Measurements from ENCODE around the gene RUBCNL. TPM values are rescaled to one million over a fixed set of nuclear protein-coding genes. Genes with fewer than 3 reads are reported as not detected.

Gene RUBCNL
- polyA plus RNA-seq, 3 donors, result 1.5 to 14.5 (median 2.8) TPM

DNA sequence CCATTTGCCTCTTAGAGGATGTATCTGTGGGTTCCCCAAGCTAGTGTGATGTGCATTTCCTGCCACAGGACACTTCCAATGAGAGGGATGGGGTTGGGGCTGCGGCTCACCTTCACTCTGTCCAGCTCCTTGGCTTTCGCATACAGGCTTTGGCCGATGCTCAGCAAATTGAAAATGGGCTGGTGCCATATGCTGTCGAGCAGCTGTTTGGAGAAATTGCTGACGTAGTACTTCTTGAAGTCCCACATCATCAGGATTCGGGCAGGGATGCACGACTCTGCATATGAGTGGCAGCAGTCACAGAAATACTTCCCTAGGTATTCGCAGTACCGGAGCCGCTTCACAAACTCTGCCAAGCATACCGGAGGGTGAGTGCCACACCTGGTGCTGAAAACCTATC is 37.0 kb downstream of the RUBCNL start:
- no peak overlapping the region for H3K9ac ChIP-seq (ENCODE audit: insufficient read depth, low read length, poor library complexity, severe bottlenecking)
- peaks cover 32 to 35% of the 10 kb centered on the region in 2 donors for H3K4me1 ChIP-seq (ENCODE audit: control insufficient read depth in 1 of 2, insufficient read depth in 2 of 2, low read length in 2 of 2)
- no peaks in the 10 kb centered on the region for H3K27me3 ChIP-seq (ENCODE audit: control insufficient read depth in 2 of 2, insufficient read depth in 2 of 2, low read length in 2 of 2)
- H3K4me1 Mint-ChIP-seq, result peaks cover 34% of the 10 kb centered on the region
- H2AFZ ChIP-seq (ENCODE audit: insufficient read depth, low read depth, low read length, poor library complexity, severe bottlenecking), result no peak overlapping the region
- H3K27ac Mint-ChIP-seq, result no peak overlapping the region
- WGBS (ENCODE audit: insufficient coverage), result 98% methylated on average over 11 of the region's 11 CpGs
- H3K4me3 Mint-ChIP-seq, result no peak overlapping the region
- intact Hi-C loops (cut with micrococcal nuclease), result loop anchor here (5.0 to 10.0 kb wide), 2 partner anchors 37 to 55 kb away; partner anchors contain the start of gene RUBCNL (in 1 of the 2)
- peaks cover 0 to 2% (median 1%) of the 10 kb centered on the region in 3 donors for H3K27me3 Mint-ChIP-seq (ENCODE audit: low read depth in 3 of 3)
- peaks cover 41 to 47% of the 10 kb centered on the region in 2 donors for H3K36me3 Mint-ChIP-seq
- TF ChIP-seq, protein P1, sequence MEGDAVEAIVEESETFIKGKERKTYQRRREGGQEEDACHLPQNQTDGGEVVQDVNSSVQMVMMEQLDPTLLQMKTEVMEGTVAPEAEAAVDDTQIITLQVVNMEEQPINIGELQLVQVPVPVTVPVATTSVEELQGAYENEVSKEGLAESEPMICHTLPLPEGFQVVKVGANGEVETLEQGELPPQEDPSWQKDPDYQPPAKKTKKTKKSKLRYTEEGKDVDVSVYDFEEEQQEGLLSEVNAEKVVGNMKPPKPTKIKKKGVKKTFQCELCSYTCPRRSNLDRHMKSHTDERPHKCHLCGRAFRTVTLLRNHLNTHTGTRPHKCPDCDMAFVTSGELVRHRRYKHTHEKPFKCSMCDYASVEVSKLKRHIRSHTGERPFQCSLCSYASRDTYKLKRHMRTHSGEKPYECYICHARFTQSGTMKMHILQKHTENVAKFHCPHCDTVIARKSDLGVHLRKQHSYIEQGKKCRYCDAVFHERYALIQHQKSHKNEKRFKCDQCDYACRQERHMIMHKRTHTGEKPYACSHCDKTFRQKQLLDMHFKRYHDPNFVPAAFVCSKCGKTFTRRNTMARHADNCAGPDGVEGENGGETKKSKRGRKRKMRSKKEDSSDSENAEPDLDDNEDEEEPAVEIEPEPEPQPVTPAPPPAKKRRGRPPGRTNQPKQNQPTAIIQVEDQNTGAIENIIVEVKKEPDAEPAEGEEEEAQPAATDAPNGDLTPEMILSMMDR (IDR thresholded peaks at IDR 0.05), result no peak
- no peaks in the 10 kb centered on the region for H3K79me2 ChIP-seq (ENCODE audit: insufficient read depth, low read length)
- no peaks in the 10 kb centered on the region for H4K20me1 ChIP-seq (ENCODE audit: insufficient read depth, low read length)
- no peaks in the 10 kb centered on the region for H3K9me3 ChIP-seq (replicated peaks in 1 of 2; ENCODE audit: control insufficient read depth in 1 of 2, insufficient read depth in 1 of 2, low read length in 2 of 2)
- no peak overlapping the region for H3K4me2 ChIP-seq (replicated peaks; ENCODE audit: extremely low read depth, low read length, poor library complexity, severe bottlenecking)
- H3K4me3 ChIP-seq (replicated peaks in 1 of 3; ENCODE audit: low read depth in 2 of 3, low read length in 3 of 3), result no peak overlapping the region
- no peak for DNase-seq
- H3K36me3 ChIP-seq (replicated peaks in 1 of 2; ENCODE audit: control insufficient read depth in 1 of 2, insufficient read depth in 2 of 2, low read length in 2 of 2), result peaks cover 10 to 34% of the 10 kb centered on the region in 2 donors
- no peak overlapping the region for H3K27ac ChIP-seq (ENCODE audit: low read depth in 1 of 2, low read length in 2 of 2)
- H3K9me3 Mint-ChIP-seq, result peaks cover 7 to 13% (median 10%) of the 10 kb centered on the region in 7 donors

DNA sequence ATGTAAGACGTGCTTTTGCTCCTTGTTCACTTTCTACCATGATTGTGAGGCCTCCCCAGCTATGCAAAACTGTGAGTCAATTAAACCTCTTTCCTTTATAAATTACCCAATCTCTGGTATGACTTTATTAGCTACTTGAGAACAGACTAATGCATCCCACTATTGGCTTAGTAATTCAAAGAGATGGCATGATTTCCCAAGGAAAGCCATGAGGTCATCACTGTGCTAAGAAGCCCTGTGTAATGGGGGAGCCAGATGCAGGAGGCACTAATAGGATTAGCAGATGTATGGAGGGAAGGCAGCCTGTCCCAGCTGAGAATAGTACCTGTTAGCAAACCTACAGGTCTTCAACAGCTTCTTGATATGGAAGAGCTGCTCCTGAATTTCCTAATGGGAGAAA is 38.1 kb downstream of the RUBCNL start:
- Histone ChIP-seq H3K4me2 (replicated peaks; ENCODE audit: extremely low read depth, low read length, poor library complexity, severe bottlenecking) (no peak overlapping the region), H3K4me1 (ENCODE audit: control insufficient read depth in 1 of 2, insufficient read depth in 2 of 2, low read length in 2 of 2) (peaks cover 24 to 25% of the 10 kb centered on the region in 2 donors), H3K9ac (ENCODE audit: insufficient read depth, low read length, poor library complexity, severe bottlenecking) (no peak overlapping the region), H3K36me3 (replicated peaks in 1 of 2; ENCODE audit: control insufficient read depth in 1 of 2, insufficient read depth in 2 of 2, low read length in 2 of 2) (peaks cover 21 to 45% of the 10 kb centered on the region in 2 donors), H4K20me1 (ENCODE audit: insufficient read depth, low read length) (no peaks in the 10 kb centered on the region), H3K79me2 (ENCODE audit: insufficient read depth, low read length) (no peaks in the 10 kb centered on the region), H3K9me3 (replicated peaks in 1 of 2; ENCODE audit: control insufficient read depth in 1 of 2, insufficient read depth in 1 of 2, low read length in 2 of 2) (no peaks in the 10 kb centered on the region), H3K27me3 (ENCODE audit: control insufficient read depth in 2 of 2, insufficient read depth in 2 of 2, low read length in 2 of 2) (no peaks in the 10 kb centered on the region), H3K4me3 (replicated peaks in 1 of 3; ENCODE audit: low read depth in 2 of 3, low read length in 3 of 3) (no peak overlapping the region), H3K27ac (ENCODE audit: low read depth in 1 of 2, low read length in 2 of 2) (no peak overlapping the region), H2AFZ (ENCODE audit: insufficient read depth, low read depth, low read length, poor library complexity, severe bottlenecking) (no peak overlapping the region)
- Mint-ChIP-seq H3K4me3 (no peak overlapping the region), H3K4me1 (peaks cover 25% of the 10 kb centered on the region), H3K9me3 (peaks cover 3 to 8% (median 5%) of the 10 kb centered on the region in 7 donors), H3K27ac (peak overlapping the region in 1 of 7 donors; percentile 15), H3K36me3 (peaks cover 47 to 51% of the 10 kb centered on the region in 2 donors), H3K27me3 (ENCODE audit: low read depth in 3 of 3) (peaks cover 0 to 2% (median 1%) of the 10 kb centered on the region in 3 donors)
- DNase-seq, result peak in 1 of 3 donors; percentile 55
- intact Hi-C loops (cut with micrococcal nuclease), result no loop called here
- TF ChIP-seq, protein P1 (IDR thresholded peaks at IDR 0.05), result no peak
- WGBS (ENCODE audit: insufficient coverage), result no CpG with 5 or more reads among the region's 1 CpG

All from CD14-positive monocyte (primary cell).